Limb (tissue), 2 donors: ENCODE measurements around the gene EIF4G3.
"Not testable (repeated sequence)": the region's sequence is repeated elsewhere in the genome, so short reads cannot be mapped to it uniquely, and the experiment has no call there.

Source experiments
- DNase-seq, 2 donors: peaks; one replicate each; pipeline ENCODE4 v3.0.0-alpha.2; 2016; ENCODE audit errors: extremely low spot score in 2 of 2

The EIF4G3 gene

DNA sequence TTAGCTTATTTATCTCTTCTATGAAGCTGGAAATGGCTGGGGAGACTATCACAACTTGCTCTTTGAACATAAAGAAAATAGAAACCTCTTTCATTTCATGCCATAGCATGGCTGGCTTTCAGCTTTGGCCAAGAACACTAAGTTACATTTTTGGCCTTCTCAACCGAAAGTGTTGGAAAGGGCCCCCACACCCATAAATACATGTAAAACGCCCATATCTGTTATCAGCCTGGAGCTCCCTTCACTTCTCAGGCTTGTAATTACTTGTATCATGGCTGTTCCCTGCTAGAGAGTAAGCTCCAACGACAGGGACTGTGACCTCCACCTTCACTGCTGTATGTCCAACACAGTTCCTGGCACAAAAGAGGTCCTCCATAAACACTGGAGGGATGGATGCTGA is 12.7 kb upstream of the EIF4G3 start:
- no peak for DNase-seq

DNA sequence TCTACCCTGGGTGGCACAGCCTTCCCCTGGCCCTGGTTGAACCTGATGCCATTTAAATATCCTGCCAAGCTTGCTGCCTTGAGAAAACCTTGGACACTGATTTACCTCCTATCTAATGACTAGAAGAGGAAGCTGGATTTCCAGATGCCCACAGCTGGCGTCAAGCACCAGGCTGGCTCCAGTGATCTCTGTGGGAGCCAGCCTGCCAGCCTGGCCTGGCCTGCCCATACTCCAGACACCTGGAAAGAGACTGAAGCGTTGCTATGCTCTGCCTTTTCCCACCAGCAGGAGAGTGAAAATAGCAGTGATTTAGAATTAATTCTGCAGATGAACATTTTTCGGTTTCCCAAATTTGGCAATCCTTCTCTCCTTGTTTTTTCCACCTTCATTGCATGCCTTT is 11.5 kb upstream of the EIF4G3 start:
- no peak for DNase-seq

GRCh38 chr1:21185221-21185731 is 8.6 kb upstream of the EIF4G3 start:
- DNase-seq, result no peak

- DNase-seq, result no peak
Measured at GRCh38 chr1:21184276-21184675, 7.6 kb upstream of the EIF4G3 start.

- DNase-seq, result no peak
Measured at GRCh38 chr1:21182181-21182731, 5.6 kb upstream of the EIF4G3 start.

- DNase-seq, result not testable (repeated sequence)
Measured at GRCh38 chr1:21178271-21178670, 1.6 kb upstream of the EIF4G3 start.

DNA sequence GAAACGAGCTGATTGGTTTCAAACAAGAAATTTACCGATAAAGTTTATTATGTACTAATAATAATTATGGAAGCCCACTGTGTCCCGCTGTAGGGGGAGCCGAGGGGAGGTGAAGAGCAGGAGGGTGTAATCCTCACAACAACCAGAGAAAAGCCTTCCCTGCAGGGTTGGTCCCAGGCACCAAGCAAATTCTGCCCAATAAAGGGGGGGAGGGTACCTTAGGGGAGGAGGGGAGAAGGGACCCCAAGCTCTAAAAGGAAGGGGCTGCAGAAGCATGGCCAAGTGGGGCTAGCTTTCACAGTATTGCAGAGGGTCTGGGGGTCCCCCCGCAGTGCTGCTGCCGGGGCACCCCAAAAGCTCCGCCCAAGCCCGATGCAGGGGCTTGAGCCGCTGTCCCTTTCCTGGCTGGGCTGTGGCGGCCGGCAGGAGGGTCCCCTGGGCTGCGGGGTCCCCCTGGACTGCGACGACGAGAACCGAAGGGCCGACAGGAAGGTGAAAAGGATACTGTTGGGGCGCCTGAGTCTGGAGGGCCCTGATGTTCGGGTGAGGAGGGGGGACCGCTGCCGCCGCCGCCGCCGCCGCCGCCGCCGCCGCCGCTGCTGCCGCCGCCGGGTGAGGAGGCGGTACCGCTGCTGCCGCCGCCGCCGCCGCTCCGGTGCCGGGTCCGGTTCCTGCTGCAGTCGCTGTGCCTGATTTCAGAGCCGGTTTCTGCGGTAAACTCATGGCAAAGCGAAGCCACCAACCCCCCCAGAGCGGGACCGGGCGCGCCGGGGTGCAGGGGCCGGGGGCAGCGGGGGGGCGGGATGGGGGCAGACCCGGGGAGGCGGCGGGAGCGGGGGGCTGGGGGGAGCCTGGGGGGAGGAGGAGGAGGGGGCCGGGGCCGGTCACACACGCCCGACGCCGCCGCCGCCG is 771 bp downstream of the EIF4G3 start:
- DNase-seq, result peak in 1 of 2 donors; percentile 74

GRCh38 chr1:21175324-21175669 is 1.4 kb downstream of the EIF4G3 start:
- DNase-seq, result no peak

GRCh38 chr1:21174654-21175323 is 1.9 kb downstream of the EIF4G3 start:
- no peak for DNase-seq

DNA sequence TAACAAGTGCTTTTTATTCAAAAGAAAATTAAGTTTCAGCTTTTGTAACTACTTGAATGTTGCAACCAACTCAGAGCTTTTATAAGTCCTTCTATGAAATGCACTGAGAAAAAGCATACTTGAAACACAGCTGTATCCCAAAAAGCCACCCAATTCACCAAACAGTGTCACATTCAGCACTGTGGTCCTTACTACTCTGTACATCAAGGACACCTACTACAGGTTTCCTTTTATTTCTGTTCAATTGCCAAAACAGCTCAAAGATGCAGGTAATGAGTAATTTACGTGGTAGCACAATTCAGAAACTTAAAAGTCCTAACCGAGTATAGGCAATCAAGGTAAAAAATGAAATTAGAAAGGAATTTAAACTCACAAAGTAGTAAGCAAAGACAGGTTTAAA is 2.5 kb downstream of the EIF4G3 start:
- DNase-seq, result no peak

DNA sequence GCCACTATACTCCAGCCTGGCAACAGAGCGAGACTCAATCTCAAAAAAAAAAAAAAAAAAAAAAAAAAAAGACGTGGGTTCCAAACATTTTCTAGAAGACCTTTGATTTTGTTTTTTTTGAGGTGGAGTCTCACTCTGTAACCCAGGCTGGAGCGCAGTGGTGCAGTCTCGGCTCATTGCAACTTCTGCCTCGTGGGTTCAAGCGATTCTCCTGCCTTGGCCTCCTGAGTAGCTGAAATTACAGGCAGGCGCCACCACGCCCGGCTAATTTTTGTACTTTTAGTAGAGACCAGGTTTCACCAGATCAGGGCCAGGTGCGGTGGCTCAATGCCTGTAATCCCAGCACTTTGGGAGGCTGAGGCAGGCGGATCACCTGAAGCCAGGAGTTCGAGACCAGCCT is 3.6 kb downstream of the EIF4G3 start:
- not testable (repeated sequence) for DNase-seq

- DNase-seq, result not testable (repeated sequence)
Measured at GRCh38 chr1:21170837-21171236, 5.9 kb downstream of the EIF4G3 start.

DNA sequence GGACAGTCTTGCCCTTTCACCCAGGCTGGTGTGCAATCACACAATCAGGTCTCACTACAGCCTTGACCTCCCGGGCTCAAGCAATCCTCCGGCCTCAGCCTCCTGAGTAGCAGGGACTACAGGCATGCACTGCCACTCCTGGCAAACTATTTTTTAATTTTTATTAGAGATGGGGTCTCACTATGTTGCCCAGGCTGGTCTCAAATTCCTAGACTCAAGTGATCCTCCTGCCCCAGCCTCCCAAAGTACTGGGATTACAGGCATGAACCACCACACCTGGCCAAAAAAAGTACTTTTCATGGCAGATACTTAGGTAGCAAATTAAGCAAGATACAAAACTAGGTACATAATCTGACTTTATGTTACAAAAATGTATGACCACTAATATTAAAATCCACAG is 8.3 kb downstream of the EIF4G3 start:
- no peak for DNase-seq

DNA sequence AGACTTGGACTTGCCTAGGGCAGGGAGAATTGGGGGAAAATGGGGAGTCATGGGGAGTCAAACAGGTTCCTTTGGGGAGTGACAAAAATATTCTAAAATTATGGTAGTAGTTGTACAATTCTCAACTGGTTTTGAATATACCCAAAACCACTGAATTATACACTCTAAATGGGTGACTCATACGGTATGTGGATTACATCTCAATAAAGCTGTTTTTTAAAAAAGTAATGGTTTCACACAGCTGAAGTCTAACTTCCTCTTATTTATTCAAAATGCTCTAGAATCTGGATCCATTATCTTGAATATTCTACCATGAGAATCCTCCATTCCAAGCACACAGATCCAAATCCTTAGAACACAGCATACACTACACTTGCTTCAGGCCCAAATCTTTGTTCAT is 11.1 kb downstream of the EIF4G3 start:
- DNase-seq, result no peak

GRCh38 chr1:21165076-21165475 is 11.6 kb downstream of the EIF4G3 start:
- no peak for DNase-seq

- DNase-seq, result no peak
Measured at GRCh38 chr1:21164266-21164665, 12.4 kb downstream of the EIF4G3 start.

- DNase-seq, result no peak
Measured at GRCh38 chr1:21162740-21163464, 13.8 kb downstream of the EIF4G3 start.

- no peak for DNase-seq
Measured at GRCh38 chr1:21161842-21162241, 14.9 kb downstream of the EIF4G3 start.

- no peak for DNase-seq
Measured at GRCh38 chr1:21160263-21160796, 16.4 kb downstream of the EIF4G3 start.

DNA sequence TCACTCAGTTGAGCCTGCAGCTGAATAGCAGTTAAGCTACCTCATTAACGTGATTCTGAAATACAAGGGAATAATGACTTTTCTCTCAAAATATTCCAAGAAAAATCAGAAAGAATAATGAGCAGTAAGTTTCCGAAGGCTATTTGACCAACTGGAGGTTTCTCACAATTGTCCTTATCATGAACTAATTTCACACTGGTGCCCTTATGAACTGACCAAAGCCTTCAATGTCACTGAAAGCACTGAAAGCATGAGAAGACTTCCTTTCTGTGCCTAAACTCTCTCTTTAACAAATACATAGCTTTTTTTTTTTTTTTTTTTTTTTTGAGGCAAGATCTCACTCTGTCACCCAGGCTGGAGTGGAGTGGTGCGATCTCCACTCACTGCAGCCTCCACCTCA is 18.8 kb downstream of the EIF4G3 start:
- no peak for DNase-seq

DNA sequence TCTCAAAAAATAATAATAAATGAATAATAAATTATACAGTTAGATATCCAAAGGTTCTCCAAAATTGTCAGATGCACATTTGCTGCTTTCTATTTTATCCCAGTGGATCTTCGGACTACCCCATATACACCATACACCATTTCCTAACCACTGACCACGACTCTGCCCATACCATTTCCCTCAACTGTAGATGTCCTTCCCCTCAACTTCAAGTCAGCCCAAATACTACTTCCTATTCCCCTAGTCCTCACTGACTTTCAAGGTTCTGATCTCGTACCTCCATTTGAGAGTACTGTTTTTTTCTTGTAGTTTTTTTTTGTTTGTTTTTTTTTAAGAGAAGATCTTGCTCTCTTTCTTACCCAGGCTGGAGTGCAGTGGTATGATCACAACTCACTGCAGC is 19.6 kb downstream of the EIF4G3 start:
- no peak for DNase-seq
